ENCODE results near the gene ARHGEF12. TPM values are rescaled to one million over a fixed set of nuclear protein-coding genes. Genes with fewer than 3 reads are reported as not detected.
A peak's percentile ranks its signal among the peaks of the same experiment; 100 is the strongest.
"Not testable (repeated sequence)": the region's sequence is repeated elsewhere in the genome, so short reads cannot be mapped to it uniquely, and the experiment has no call there.

ARHGEF12 gene
- polyA plus RNA-seq, 3 donors, result 0.25 to 0.87 (median 0.27) TPM

GRCh38 chr11:120501976-120502755, 166.0 kb downstream of the ARHGEF12 start:
- H3K79me2 ChIP-seq (ENCODE audit: insufficient read depth, low read length), result no peaks in the 10 kb centered on the region
- no peaks in the 10 kb centered on the region for H3K36me3 Mint-ChIP-seq
- H3K9ac ChIP-seq (ENCODE audit: insufficient read depth, low read length, poor library complexity, severe bottlenecking), result no peak overlapping the region
- WGBS (ENCODE audit: insufficient coverage), result no CpG with 5 or more reads among the region's 5 CpGs
- H3K9me3 Mint-ChIP-seq, result peaks cover 0 to 1% (median 0%) of the 10 kb centered on the region in 7 donors
- no peaks in the 10 kb centered on the region for H3K4me1 Mint-ChIP-seq
- DNase-seq, result no peak
- H3K27me3 ChIP-seq (ENCODE audit: control insufficient read depth in 2 of 2, insufficient read depth in 2 of 2, low read length in 2 of 2), result peaks cover 21 to 34% of the 10 kb centered on the region in 2 donors
- no peak overlapping the region for H3K4me3 ChIP-seq (replicated peaks in 1 of 3; ENCODE audit: low read depth in 2 of 3, low read length in 3 of 3)
- no peaks in the 10 kb centered on the region for H3K36me3 ChIP-seq (replicated peaks in 1 of 2; ENCODE audit: control insufficient read depth in 1 of 2, insufficient read depth in 2 of 2, low read length in 2 of 2)
- no peak overlapping the region for H3K4me2 ChIP-seq (replicated peaks; ENCODE audit: extremely low read depth, low read length, poor library complexity, severe bottlenecking)
- no peaks in the 10 kb centered on the region for H4K20me1 ChIP-seq (ENCODE audit: insufficient read depth, low read length)
- no peaks in the 10 kb centered on the region for H3K4me1 ChIP-seq (ENCODE audit: control insufficient read depth in 1 of 2, insufficient read depth in 2 of 2, low read length in 2 of 2)
- no peaks in the 10 kb centered on the region for H3K9me3 ChIP-seq (replicated peaks in 1 of 2; ENCODE audit: control insufficient read depth in 1 of 2, insufficient read depth in 1 of 2, low read length in 2 of 2)
- H3K27ac Mint-ChIP-seq, result no peak overlapping the region
- H2AFZ ChIP-seq (ENCODE audit: insufficient read depth, low read depth, low read length, poor library complexity, severe bottlenecking), result no peak overlapping the region
- intact Hi-C loops (cut with micrococcal nuclease), result no loop called here
- TF ChIP-seq CTCF (IDR thresholded peaks at IDR 0.05), result no peak
- no peak overlapping the region for H3K27ac ChIP-seq (ENCODE audit: low read depth in 1 of 2, low read length in 2 of 2)
- H3K27me3 Mint-ChIP-seq (ENCODE audit: low read depth in 3 of 3), result peaks cover 31 to 57% (median 34%) of the 10 kb centered on the region in 3 donors
- H3K4me3 Mint-ChIP-seq, result no peak overlapping the region

- H3K36me3 Mint-ChIP-seq; H3K9ac ChIP-seq (ENCODE audit: insufficient read depth, low read length, poor library complexity, severe bottlenecking); H3K4me1 ChIP-seq (ENCODE audit: control insufficient read depth in 1 of 2, insufficient read depth in 2 of 2, low read length in 2 of 2); DNase-seq; H3K4me3 ChIP-seq (replicated peaks in 1 of 3; ENCODE audit: low read depth in 2 of 3, low read length in 3 of 3); H3K27ac Mint-ChIP-seq; H4K20me1 ChIP-seq (ENCODE audit: insufficient read depth, low read length); H3K4me1 Mint-ChIP-seq; H3K36me3 ChIP-seq (replicated peaks in 1 of 2; ENCODE audit: control insufficient read depth in 1 of 2, insufficient read depth in 2 of 2, low read length in 2 of 2); H3K79me2 ChIP-seq (ENCODE audit: insufficient read depth, low read length); H3K27ac ChIP-seq (ENCODE audit: low read depth in 1 of 2, low read length in 2 of 2); H2AFZ ChIP-seq (ENCODE audit: insufficient read depth, low read depth, low read length, poor library complexity, severe bottlenecking); H3K9me3 ChIP-seq (replicated peaks in 1 of 2; ENCODE audit: control insufficient read depth in 1 of 2, insufficient read depth in 1 of 2, low read length in 2 of 2); intact Hi-C loops (cut with micrococcal nuclease); H3K4me2 ChIP-seq (replicated peaks; ENCODE audit: extremely low read depth, low read length, poor library complexity, severe bottlenecking); H3K9me3 Mint-ChIP-seq: not testable (repeated sequence)
- no CpG with 5 or more reads among the region's 3 CpGs for WGBS (ENCODE audit: insufficient coverage)
- Mint-ChIP-seq H3K4me3 (peak overlapping the region in 1 of 2 donors; percentile 13), H3K27me3 (ENCODE audit: low read depth in 3 of 3) (peaks cover 39 to 61% (median 40%) of the 10 kb centered on the region in 3 donors)
- H3K27me3 ChIP-seq (ENCODE audit: control insufficient read depth in 2 of 2, insufficient read depth in 2 of 2, low read length in 2 of 2), result peaks cover 23 to 37% of the 10 kb centered on the region in 2 donors
Measured at GRCh38 chr11:120503529-120503928, 167.3 kb downstream of the ARHGEF12 start.
